Thyroid gland (tissue), 4 donors: ENCODE results near the gene GRAPL. TPM values are rescaled to one million over a fixed set of nuclear protein-coding genes. Genes with fewer than 3 reads are reported as not detected.
"Not testable (repeated sequence)": the region's sequence is repeated elsewhere in the genome, so short reads cannot be mapped to it uniquely, and the experiment has no call there.

Experiments used
- DNase-seq, 2 donors: peaks; one replicate each; pipeline ENCODE4 v3.0.0-alpha.2; 2019
- H3K27ac ChIP-seq, 3 donors: fragments of 200-600 bp; sonication (generic); 1 replicate in 2 of 3; 2 replicates in 1 of 3; pipeline ENCODE4 v1.5.1; 2016 to 2019; ENCODE audit warnings: mild to moderate bottlenecking in 1 of 3, moderate library complexity in 1 of 3
- H3K27me3 ChIP-seq: fragments of 200-600 bp; sonication (generic); one replicate; pipeline ENCODE4 v1.5.1; 2019
- H3K36me3 ChIP-seq, 2 donors: fragments of 200-600 bp; sonication (generic); one replicate each; pipeline ENCODE4 v1.5.1; 2016 to 2019
- H3K4me1 ChIP-seq, 2 donors: fragments of 200-600 bp; sonication (generic); one replicate each; pipeline ENCODE4 v1.5.1; 2017 to 2019
- H3K4me3 ChIP-seq, 3 donors: fragments of 200-600 bp; sonication (generic); replicated peaks in 1 of 3; 1 replicate in 2 of 3; 2 replicates in 1 of 3; pipeline ENCODE4 v1.5.1; 2016; ENCODE audit warnings: mild to moderate bottlenecking in 1 of 3
- H3K9me3 ChIP-seq: fragments of 200-600 bp; sonication (generic); one replicate; pipeline ENCODE4 v1.5.1; 2017
- CTCF ChIP-seq, 6 experiments: fragments of 200-600 bp in 3 of 6; fragments of 450-650 bp in 3 of 6; sonication (generic) in 3 of 6; IDR thresholded peaks; one replicate each; pipeline ENCODE4 v1.5.1; 2016 to 2019; ENCODE audit warnings: antibody characterized with exemption in 6 of 6, mild to moderate bottlenecking in 2 of 6, inconsistent platforms in 1 of 6, moderate library complexity in 1 of 6
- WGBS, 2 donors: methylation state at CpG; one replicate each; pipeline ENCODE4 v1.1.5; 2017; 5-methylcytosine and 5-hydroxymethylcytosine counted together
- intact Hi-C: fragments of 100-400 bp; cut with DNase I; formaldehyde crosslinking; loops from one replicate; pipeline ENCODE4 v1.15.1; 2023
- total RNA-seq, 4 donors: library from RNA; depleted of rRNA; stranded (reverse); fragments of >200 nt; gene quantifications; one replicate each; pipeline ENCODE4 v1.2.3, GENCODE V29; 2016

Gene GRAPL
- total RNA-seq, 4 donors from 2014 or later = 1.3 to 6.7 (median 4.0) TPM

- no CpG with 5 or more reads among the region's 6 CpGs for WGBS, 2 donors
- H3K27ac ChIP-seq, H3K4me1 ChIP-seq, H3K9me3 ChIP-seq, DNase-seq, intact Hi-C loops, H3K4me3 ChIP-seq, H3K36me3 ChIP-seq, H3K27me3 ChIP-seq: not testable (repeated sequence)
Measured at GRCh38 chr17:19137959-19138358, 10.6 kb downstream of the GRAPL start.

GRCh38 chr17:19141366-19142155 lies 14.2 kb downstream of the GRAPL start:
- H3K4me1 ChIP-seq, H3K36me3 ChIP-seq, H3K9me3 ChIP-seq, intact Hi-C loops, H3K4me3 ChIP-seq, H3K27me3 ChIP-seq: not testable (repeated sequence)
- 27% methylated on average over 5 of the region's 30 CpGs; no CpG with 5 or more reads in 1 of the 2 donors for WGBS, 2 donors
- DNase-seq = peak; percentile 7 to 29
- H3K27ac ChIP-seq = peak overlapping the region in 2 of 3 donors; percentile 52 to 71

- H3K36me3 ChIP-seq, H3K27me3 ChIP-seq, H3K4me1 ChIP-seq, H3K9me3 ChIP-seq, intact Hi-C loops, H3K4me3 ChIP-seq, H3K27ac ChIP-seq: not testable (repeated sequence)
- WGBS, 2 donors = no CpG with 5 or more reads among the region's 4 CpGs
- peak in 2 of 6 experiments; percentile 17 to 21 for TF ChIP-seq CTCF (IDR thresholded peaks at IDR 0.05)
- DNase-seq = peak; percentile 59 to 79
Measured at GRCh38 chr17:19142419-19142818, 15.0 kb downstream of the GRAPL start.

GRCh38 chr17:19143097-19143777 lies 15.8 kb downstream of the GRAPL start:
- H3K27me3 ChIP-seq, H3K9me3 ChIP-seq, H3K36me3 ChIP-seq, H3K4me1 ChIP-seq, intact Hi-C loops, H3K27ac ChIP-seq, DNase-seq, H3K4me3 ChIP-seq: not testable (repeated sequence)
- WGBS, 2 donors = no CpG with 5 or more reads among the region's 5 CpGs

- peak; percentile 71 to 82 for DNase-seq
- H3K27me3 ChIP-seq, H3K27ac ChIP-seq, intact Hi-C loops, H3K4me1 ChIP-seq, H3K4me3 ChIP-seq, H3K9me3 ChIP-seq, H3K36me3 ChIP-seq: not testable (repeated sequence)
- WGBS, 2 donors = 20% methylated on average over 1 of the region's 5 CpGs; no CpG with 5 or more reads in 1 of the 2 donors
Measured at GRCh38 chr17:19144373-19144772, 17.0 kb downstream of the GRAPL start.

GRCh38 chr17:19145471-19145870 lies 18.1 kb downstream of the GRAPL start:
- H3K9me3 ChIP-seq, H3K27ac ChIP-seq, DNase-seq, H3K4me1 ChIP-seq, H3K36me3 ChIP-seq, intact Hi-C loops, H3K27me3 ChIP-seq, H3K4me3 ChIP-seq: not testable (repeated sequence)
- no CpG with 5 or more reads among the region's 11 CpGs for WGBS, 2 donors

- H3K27ac ChIP-seq, H3K4me3 ChIP-seq, DNase-seq, H3K9me3 ChIP-seq, intact Hi-C loops, H3K36me3 ChIP-seq, H3K4me1 ChIP-seq, H3K27me3 ChIP-seq: not testable (repeated sequence)
- no CpG with 5 or more reads among the region's 9 CpGs for WGBS, 2 donors
Measured at GRCh38 chr17:19150678-19151615, 23.6 kb downstream of the GRAPL start.

- H3K36me3 ChIP-seq, H3K9me3 ChIP-seq, H3K27ac ChIP-seq, intact Hi-C loops, DNase-seq, H3K27me3 ChIP-seq, H3K4me3 ChIP-seq, H3K4me1 ChIP-seq: not testable (repeated sequence)
- no CpG with 5 or more reads among the region's 8 CpGs for WGBS, 2 donors
Measured at GRCh38 chr17:19157628-19158027, 30.2 kb downstream of the GRAPL start.

GRCh38 chr17:19158478-19158877 lies 31.1 kb downstream of the GRAPL start:
- WGBS, 2 donors = no CpG with 5 or more reads among the region's 10 CpGs
- H3K4me1 ChIP-seq, H3K9me3 ChIP-seq, H3K36me3 ChIP-seq, DNase-seq, intact Hi-C loops, H3K4me3 ChIP-seq, H3K27ac ChIP-seq, H3K27me3 ChIP-seq: not testable (repeated sequence)

GRCh38 chr17:19158938-19159337 lies 31.5 kb downstream of the GRAPL start:
- H3K27me3 ChIP-seq, H3K4me1 ChIP-seq, H3K36me3 ChIP-seq, H3K27ac ChIP-seq, intact Hi-C loops, H3K9me3 ChIP-seq, DNase-seq, H3K4me3 ChIP-seq: not testable (repeated sequence)
- WGBS, 2 donors = no CpG with 5 or more reads among the region's 2 CpGs

GRCh38 chr17:19161308-19162107 lies 34.1 kb downstream of the GRAPL start:
- DNase-seq, H3K27ac ChIP-seq, H3K27me3 ChIP-seq, H3K9me3 ChIP-seq, H3K4me3 ChIP-seq, intact Hi-C loops, H3K36me3 ChIP-seq, H3K4me1 ChIP-seq: not testable (repeated sequence)
- WGBS, 2 donors = no CpG with 5 or more reads among the region's 13 CpGs
